OCI-LY7 (cell line): ENCODE data around the gene RASL11A.

Experiments
- CTCF ChIP-seq: fragments of 200-600 bp; sonication (generic); conservative IDR thresholded peaks from 2 replicates; pipeline ENCODE4 v1.5.1; 2014; ENCODE audit warnings: mild to moderate bottlenecking, antibody characterized with exemption, low read length, moderate library complexity, mixed read lengths
- EZH2phosphoT487 ChIP-seq: fragments of 200-600 bp; sonication (generic); IDR thresholded peaks from 2 replicates; pipeline ENCODE4 v1.6.1; 2018; ENCODE audit warnings: low read depth, borderline replicate concordance, mild to moderate bottlenecking, mixed run types, antibody characterized with exemption, low read length, moderate library complexity, mixed read lengths

- TF ChIP-seq CTCF (no peak), EZH2phosphoT487 (no peak)
These were observed 5.6 kb downstream of the RASL11A start for GRCh38 chr13:27276188-27276587.
